Stimulated activated CD4-positive, alpha-beta T cell treated with anti-CD3 and anti-CD28 coated beads, Interleukin-1b, Interleukin-23, amount 100 ng/mL, for 4 hours (primary cell): ENCODE measurements around the gene ADAM8.
"Not testable (repeated sequence)": the region's sequence is repeated elsewhere in the genome, so short reads cannot be mapped to it uniquely, and the experiment has no call there.

Source experiments
- DNase-seq, 2 donors: peaks; one replicate each; pipeline ENCODE4 v3.0.0-alpha.2; 2020; ENCODE audit warnings: low read depth in 2 of 2

Gene ADAM8

GRCh38 chr10:133249975-133250754 lies 26.5 kb downstream of the ADAM8 start:
- DNase-seq = no peak

- DNase-seq = no peak
Observed at GRCh38 chr10:133249094-133249780, 27.4 kb downstream of the ADAM8 start.

GRCh38 chr10:133248334-133248715 lies 28.3 kb downstream of the ADAM8 start:
- no peak for DNase-seq

- no peak for DNase-seq
Observed at GRCh38 chr10:133247681-133248333, 28.9 kb downstream of the ADAM8 start.

GRCh38 chr10:133246236-133246626 lies 30.4 kb downstream of the ADAM8 start:
- DNase-seq = no peak

GRCh38 chr10:133245439-133246235 lies 31.0 kb downstream of the ADAM8 start:
- DNase-seq = no peak

GRCh38 chr10:133243593-133243992 lies 33.1 kb downstream of the ADAM8 start:
- DNase-seq = no peak

GRCh38 chr10:133242611-133243356 lies 33.9 kb downstream of the ADAM8 start:
- DNase-seq = no peak

- no peak for DNase-seq
Observed at GRCh38 chr10:133241501-133242205, 35.0 kb downstream of the ADAM8 start.

GRCh38 chr10:133239990-133240389 lies 36.7 kb downstream of the ADAM8 start:
- no peak for DNase-seq

GRCh38 chr10:133238466-133238804 lies 38.2 kb downstream of the ADAM8 start:
- no peak for DNase-seq

- DNase-seq = no peak
Observed at GRCh38 chr10:133237588-133238465, 38.8 kb downstream of the ADAM8 start, which contains the start of gene VENTX. Gene VENTX, plus strand, starts transcription at chr10:133237855. Its CDS starts 60 bp downstream, at chr10:133237915.

- no peak for DNase-seq
Observed at GRCh38 chr10:133237241-133237587, 39.5 kb downstream of the ADAM8 start.

- no peak for DNase-seq
Observed at GRCh38 chr10:133236401-133237240, 40.0 kb downstream of the ADAM8 start.

GRCh38 chr10:133235932-133236331 lies 40.7 kb downstream of the ADAM8 start:
- DNase-seq = no peak

GRCh38 chr10:133235265-133235855 lies 41.3 kb downstream of the ADAM8 start:
- no peak for DNase-seq

- DNase-seq = not testable (repeated sequence)
Observed at GRCh38 chr10:133234796-133235195, 41.9 kb downstream of the ADAM8 start.

- DNase-seq = no peak
Observed at GRCh38 chr10:133231946-133232574, 44.6 kb downstream of the ADAM8 start.
